Activated CD4-positive, alpha-beta T cell treated with anti-CD3 and anti-CD28 coated beads, Interleukin-2, amount 50 U/mL, for 24 hours (primary cell): ENCODE data around the gene TBC1D10A.

Experiments used
- DNase-seq, 2 donors: peaks; one replicate each; pipeline ENCODE4 v3.0.0-alpha.2; 2020; ENCODE audit warnings: low read depth in 1 of 2, low spot score in 1 of 2

TBC1D10A gene

GRCh38 chr22:30268331-30268730 is 58.4 kb downstream of the TBC1D10A start:
- DNase-seq, result no peak

GRCh38 chr22:30267382-30268302 is 59.1 kb downstream of the TBC1D10A start:
- peak in 1 of 2 donors; percentile 27 for DNase-seq

- peak in 1 of 2 donors; percentile 51 for DNase-seq
These were observed 60.0 kb downstream of the TBC1D10A start, which contains the start of gene OSM for GRCh38 chr22:30266445-30267381. Gene OSM, minus strand, starts transcription at chr22:30266851. Its CDS starts 52 bp downstream, at chr22:30266799.

- DNase-seq, result peak; percentile 73 to 84
These were observed 60.8 kb downstream of the TBC1D10A start for GRCh38 chr22:30265823-30266444.

DNA sequence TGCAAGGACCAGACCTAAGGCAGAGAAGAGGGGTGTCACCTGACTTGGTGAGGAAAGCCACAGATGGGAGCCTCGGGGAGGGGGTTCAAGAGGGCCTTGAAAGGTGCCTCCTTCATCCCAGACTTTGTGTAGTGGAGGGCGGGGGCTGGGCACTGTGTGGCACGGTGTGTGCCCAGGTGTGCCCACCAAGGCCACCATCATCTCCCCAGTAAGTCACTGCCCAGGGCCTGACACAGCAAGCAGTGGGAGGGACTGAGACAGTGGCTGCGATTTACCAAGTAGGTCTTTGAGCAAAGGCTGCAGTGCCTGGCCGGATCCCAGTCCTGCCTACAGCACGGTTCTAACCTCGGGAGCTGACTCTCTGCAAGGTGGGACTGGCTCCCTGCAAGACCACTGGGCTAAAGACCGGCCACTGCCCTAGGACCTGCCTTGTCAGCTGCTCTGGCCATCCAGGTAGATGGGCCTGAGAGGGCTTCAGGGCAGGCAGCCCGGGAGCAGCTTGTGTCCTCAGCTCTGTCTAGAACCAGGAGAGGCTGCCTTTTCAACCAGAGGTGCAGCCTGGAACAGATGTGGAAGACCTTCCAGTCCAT is 61.5 kb downstream of the TBC1D10A start:
- no peak for DNase-seq

DNA sequence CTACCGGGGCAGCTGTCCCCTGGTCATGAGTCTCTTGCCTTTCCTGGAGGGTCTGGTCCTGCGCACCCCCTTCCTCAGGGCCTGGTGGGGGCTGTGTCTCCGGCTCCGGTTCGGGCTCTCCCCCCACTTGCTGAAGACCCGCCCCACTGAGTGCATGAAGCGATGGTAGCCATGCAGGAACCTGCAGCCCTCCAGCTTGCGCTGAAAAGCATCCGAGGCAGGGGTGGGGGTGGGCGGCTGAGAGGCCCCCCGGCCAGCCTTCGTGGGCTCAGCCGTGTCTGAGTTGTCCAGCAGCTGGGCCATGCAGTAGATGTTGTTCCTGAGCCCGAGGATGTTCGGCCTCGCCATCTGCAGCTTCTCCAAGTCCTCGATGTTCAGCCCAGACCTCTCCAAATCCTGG is 62.9 kb downstream of the TBC1D10A start:
- DNase-seq, result no peak

DNA sequence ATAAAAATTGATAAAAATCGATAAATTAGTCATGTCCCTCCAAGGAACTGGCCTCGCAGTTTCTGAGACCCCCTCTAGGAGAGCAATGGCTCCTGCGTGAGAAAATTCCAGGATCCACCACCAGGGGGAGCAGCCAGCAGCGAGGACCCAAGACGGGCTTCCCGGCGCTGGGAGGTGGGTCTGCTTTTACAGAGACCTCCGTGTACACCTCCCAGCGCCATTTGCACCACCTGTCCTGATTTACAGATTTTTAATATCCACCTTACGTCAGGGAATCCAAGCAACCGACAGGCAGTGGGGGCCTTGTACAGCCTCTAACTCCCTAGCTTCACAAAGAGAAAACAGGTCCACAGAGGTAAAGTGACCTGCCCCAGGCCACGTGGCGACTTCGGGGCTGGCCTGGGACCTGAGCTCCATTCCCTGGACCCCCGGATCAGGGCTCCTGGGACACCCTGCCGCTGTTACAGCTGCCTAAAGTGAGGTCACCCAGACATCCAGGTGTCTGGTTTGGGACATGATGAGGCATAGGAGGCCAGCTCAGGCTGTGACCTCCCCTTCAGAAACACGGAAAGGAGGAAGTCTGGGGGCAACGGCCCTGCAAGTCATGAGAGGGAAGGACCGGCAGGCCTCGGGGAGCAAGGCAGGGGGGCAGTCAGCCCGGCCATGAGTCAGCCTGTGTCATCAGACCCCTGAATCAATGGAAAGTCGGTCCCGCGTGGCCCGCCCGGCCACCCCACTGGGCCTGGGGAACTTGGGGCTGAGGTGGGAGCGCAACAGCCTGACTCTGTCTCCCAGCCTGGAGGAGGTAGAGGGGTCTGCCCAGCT is 63.6 kb downstream of the TBC1D10A start:
- DNase-seq, result peak; percentile 71 to 74

GRCh38 chr22:30262112-30262511 is 64.6 kb downstream of the TBC1D10A start:
- DNase-seq, result no peak

GRCh38 chr22:30261134-30261533 is 65.6 kb downstream of the TBC1D10A start:
- DNase-seq, result no peak

DNA sequence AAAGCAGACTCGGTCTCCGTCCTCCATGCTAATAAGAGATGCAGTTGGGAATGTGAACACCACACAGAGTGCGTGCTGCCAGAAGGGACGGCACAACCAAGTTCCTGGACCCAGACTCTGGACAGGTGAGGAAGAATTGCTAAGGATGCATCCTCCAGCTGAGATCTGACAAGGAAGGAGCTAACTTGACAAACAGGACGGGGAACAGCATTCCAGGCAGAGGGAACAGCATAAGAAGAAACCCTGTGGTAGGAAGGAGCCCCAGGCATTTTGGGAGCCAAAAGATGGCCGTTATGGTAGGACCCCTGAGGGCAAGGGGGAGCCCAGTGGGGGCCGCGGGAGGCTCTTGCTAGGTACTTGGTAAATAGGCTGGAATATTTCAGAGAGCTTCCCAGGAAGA is 66.1 kb downstream of the TBC1D10A start:
- DNase-seq, result no peak

DNA sequence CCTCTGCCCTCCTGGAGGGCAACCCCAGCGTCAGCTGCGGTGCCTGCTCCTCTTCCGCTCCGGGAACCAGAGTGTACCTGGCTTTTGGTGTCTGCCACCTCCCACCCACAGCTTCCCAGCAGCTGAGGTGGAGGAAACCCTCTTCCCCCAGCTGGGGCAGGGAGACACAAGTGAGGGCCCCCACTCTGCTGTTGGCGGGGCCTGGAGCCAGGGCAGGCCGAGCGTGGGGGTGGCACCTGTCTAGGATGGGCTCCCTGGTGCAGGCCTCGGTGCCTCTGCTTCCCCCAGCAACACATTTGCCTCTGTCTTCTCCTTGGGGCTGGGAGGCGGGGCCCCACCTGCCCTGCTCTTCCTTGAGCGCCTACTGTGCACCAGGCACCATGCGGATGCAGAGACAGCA is 66.5 kb downstream of the TBC1D10A start:
- DNase-seq, result no peak

DNA sequence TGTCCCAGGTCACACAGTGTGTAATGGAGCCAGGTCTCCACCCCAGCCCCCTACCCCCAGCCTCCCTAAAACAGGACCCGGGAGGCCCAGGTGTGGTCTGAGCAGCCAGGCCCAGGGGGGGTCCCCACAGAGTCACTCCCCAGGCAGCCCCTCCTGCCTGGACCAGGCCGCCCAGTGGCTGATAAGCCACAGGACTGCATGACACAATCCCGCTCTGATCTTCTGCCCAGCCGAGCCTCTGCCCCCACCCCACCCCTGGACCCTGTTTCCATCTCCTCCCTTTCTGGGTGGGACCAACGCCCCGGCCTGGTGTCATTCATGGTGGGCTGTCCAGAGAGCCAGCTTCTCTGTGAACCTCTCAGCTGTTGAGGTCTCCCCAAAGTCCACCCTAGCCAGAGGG is 72.4 kb downstream of the TBC1D10A start:
- DNase-seq, result no peak

DNA sequence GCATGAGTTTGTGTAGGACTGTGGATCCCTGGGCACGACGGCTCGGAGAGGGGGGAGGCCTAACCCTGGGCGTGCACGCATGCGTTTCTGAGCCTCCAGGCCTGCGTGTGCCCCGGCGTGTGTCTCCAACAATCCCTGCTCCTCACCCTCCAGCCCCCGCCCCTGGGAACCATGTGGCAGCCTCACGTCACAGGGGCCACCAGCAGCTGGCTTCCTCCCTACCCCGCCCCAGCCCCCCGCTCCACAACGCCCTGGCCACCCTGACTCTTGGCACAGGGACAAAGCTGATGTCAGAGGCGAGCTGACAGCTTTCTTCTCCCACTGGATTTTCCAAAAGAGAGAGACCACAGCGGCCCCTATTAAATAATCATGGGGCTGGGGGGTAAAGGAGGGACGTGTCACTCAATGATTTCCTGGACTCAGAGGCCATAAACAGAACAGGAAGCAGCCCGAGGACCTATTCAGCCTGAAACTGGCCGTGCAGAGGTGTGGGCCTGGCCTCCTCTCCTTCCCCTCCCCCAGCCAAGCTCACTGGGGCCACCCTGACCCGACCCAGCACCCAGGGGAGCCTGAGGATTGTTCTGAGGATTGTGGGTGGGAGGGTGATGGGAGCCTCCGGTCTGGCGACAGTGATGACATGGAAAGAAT is 73.4 kb downstream of the TBC1D10A start:
- DNase-seq, result no peak

DNA sequence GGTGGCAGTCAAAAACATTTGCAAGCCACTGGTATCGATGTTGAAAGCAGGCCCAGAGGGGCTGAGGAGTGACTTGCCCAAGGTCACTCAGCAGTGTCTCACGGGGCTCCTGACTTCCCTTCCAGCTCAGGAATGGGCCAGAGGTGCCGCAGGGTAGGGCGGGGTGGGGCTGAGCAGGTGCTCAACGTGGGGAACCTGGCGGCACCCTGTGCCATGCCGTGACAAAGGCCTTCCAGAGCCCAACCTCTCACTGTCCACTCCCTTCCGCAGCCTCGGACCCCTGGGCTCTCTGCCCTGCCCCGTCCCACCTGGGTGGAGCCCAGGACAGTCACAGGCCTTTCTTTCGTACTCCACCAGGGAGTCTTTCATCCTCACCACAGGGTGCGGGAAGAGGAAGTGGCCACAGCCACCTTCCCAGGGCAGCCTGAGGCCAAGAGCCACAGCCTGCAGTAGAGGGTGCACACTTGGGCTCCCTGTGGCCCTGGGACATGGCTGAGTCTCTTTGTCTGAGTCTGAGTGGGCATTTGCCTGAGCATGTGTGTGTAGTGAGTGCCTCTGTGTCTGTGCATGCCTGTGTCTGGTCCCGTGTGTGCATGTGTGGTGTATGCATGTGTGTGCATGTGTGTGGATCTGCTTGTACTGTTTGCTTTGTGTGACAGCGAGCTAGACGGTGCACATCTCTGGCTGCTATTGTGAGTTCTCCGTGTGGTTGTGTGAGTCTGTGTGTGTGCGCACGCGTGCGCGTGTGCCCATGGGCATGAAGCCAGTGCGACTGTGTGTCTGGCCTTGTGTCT is 74.1 kb downstream of the TBC1D10A start:
- no peak for DNase-seq

DNA sequence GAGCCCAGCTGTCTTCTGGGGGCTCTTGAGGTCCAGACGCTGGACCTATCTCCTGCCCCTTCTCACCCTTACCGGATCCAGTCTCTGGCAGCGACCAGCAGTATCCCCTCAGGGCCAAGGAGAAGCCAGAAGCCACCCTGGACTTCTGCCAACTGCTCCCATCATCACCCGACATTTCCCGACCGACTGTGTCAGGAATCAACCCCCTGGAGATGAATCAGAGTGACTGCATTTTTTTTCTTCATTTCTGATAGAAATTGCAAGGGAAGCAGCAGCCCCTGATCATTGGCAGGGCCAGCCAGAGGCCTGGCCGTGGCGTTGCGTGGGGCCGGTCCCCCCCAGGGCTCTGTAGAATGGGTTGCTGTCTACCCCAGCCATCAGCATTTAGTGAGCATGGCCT is 75.0 kb downstream of the TBC1D10A start:
- no peak for DNase-seq

- no peak for DNase-seq
These were observed 76.0 kb downstream of the TBC1D10A start for GRCh38 chr22:30250661-30251267.

- no peak for DNase-seq
These were observed 76.6 kb downstream of the TBC1D10A start for GRCh38 chr22:30250039-30250565.
